ENCODE measurements around the gene SGPP1. TPM values are rescaled to one million over a fixed set of nuclear protein-coding genes. Genes with fewer than 3 reads are reported as not detected.
"Not testable (repeated sequence)": the region's sequence is repeated elsewhere in the genome, so short reads cannot be mapped to it uniquely, and the experiment has no call there.

Gene SGPP1
- total RNA-seq, 1 donor from 2014 or later: 21.1 TPM

- H3K27ac ChIP-seq: no peak overlapping the region
- H3K27me3 ChIP-seq: no peaks in the 10 kb centered on the region
- H3K9me3 ChIP-seq: no peaks in the 10 kb centered on the region
- no peak overlapping the region for H3K4me3 ChIP-seq
- H3K4me1 ChIP-seq: no peaks in the 10 kb centered on the region
- intact Hi-C loops (cut with DNase I): no loop called here
- DNase-seq (ENCODE audit: extremely low spot score in 2 of 2): no peak
- no peaks in the 10 kb centered on the region for H3K36me3 ChIP-seq
- TF ChIP-seq CTCF (IDR thresholded peaks at IDR 0.05): no peak
- TF ChIP-seq POLR2A (IDR thresholded peaks at IDR 0.05): no peak
- TF ChIP-seq POLR2AphosphoS5 (IDR thresholded peaks at IDR 0.05; ENCODE audit: insufficient read depth in 1 of 2, low read depth in 1 of 2): no peak
Observed at GRCh38 chr14:63707216-63707615, 20.6 kb downstream of the SGPP1 start.

- H3K27ac ChIP-seq: no peak overlapping the region
- TF ChIP-seq POLR2A (IDR thresholded peaks at IDR 0.05) (no peak), POLR2AphosphoS5 (IDR thresholded peaks at IDR 0.05; ENCODE audit: insufficient read depth in 1 of 2, low read depth in 1 of 2) (no peak), CTCF (IDR thresholded peaks at IDR 0.05) (no peak)
- DNase-seq (ENCODE audit: extremely low spot score in 2 of 2): no peak
- no peaks in the 10 kb centered on the region for H3K27me3 ChIP-seq
- H3K4me1 ChIP-seq: no peaks in the 10 kb centered on the region
- no peaks in the 10 kb centered on the region for H3K36me3 ChIP-seq
- H3K4me3 ChIP-seq: no peak overlapping the region
- no peaks in the 10 kb centered on the region for H3K9me3 ChIP-seq
- intact Hi-C loops (cut with DNase I): no loop called here
Observed at GRCh38 chr14:63705561-63706070, 22.2 kb downstream of the SGPP1 start.

- H3K36me3 ChIP-seq; intact Hi-C loops (cut with DNase I); H3K4me3 ChIP-seq; H3K27me3 ChIP-seq; H3K9me3 ChIP-seq; DNase-seq (ENCODE audit: extremely low spot score in 2 of 2); H3K4me1 ChIP-seq; H3K27ac ChIP-seq: not testable (repeated sequence)
Observed at GRCh38 chr14:63702530-63702929, 25.3 kb downstream of the SGPP1 start.

- Histone ChIP-seq H3K9me3 (no peaks in the 10 kb centered on the region), H3K27ac (no peak overlapping the region), H3K4me1 (no peaks in the 10 kb centered on the region), H3K4me3 (no peak overlapping the region), H3K27me3 (no peaks in the 10 kb centered on the region), H3K36me3 (no peaks in the 10 kb centered on the region)
- no peak for DNase-seq (ENCODE audit: extremely low spot score in 2 of 2)
- TF ChIP-seq POLR2A (IDR thresholded peaks at IDR 0.05) (no peak), CTCF (IDR thresholded peaks at IDR 0.05) (no peak), POLR2AphosphoS5 (IDR thresholded peaks at IDR 0.05; ENCODE audit: insufficient read depth in 1 of 2, low read depth in 1 of 2) (no peak)
- intact Hi-C loops (cut with DNase I): no loop called here
Observed at GRCh38 chr14:63701606-63702299, 26.1 kb downstream of the SGPP1 start.

GRCh38 chr14:63692310-63693020 lies 35.4 kb downstream of the SGPP1 start:
- H3K27ac ChIP-seq: no peak overlapping the region

More at GRCh38 chr14:63692310-63693020, 35.4 kb downstream of the SGPP1 start:
- Histone ChIP-seq H3K36me3 (no peaks in the 10 kb centered on the region), H3K27me3 (no peaks in the 10 kb centered on the region), H3K4me3 (no peak overlapping the region), H3K9me3 (no peaks in the 10 kb centered on the region), H3K4me1 (no peaks in the 10 kb centered on the region)
- no peak for TF ChIP-seq CTCF (IDR thresholded peaks at IDR 0.05)
- DNase-seq (ENCODE audit: extremely low spot score in 2 of 2): no peak
- intact Hi-C loops (cut with DNase I): no loop called here
